ENCODE data around the gene RHD.
"Not testable (repeated sequence)": the region's sequence is repeated elsewhere in the genome, so short reads cannot be mapped to it uniquely, and the experiment has no call there.

DNA sequence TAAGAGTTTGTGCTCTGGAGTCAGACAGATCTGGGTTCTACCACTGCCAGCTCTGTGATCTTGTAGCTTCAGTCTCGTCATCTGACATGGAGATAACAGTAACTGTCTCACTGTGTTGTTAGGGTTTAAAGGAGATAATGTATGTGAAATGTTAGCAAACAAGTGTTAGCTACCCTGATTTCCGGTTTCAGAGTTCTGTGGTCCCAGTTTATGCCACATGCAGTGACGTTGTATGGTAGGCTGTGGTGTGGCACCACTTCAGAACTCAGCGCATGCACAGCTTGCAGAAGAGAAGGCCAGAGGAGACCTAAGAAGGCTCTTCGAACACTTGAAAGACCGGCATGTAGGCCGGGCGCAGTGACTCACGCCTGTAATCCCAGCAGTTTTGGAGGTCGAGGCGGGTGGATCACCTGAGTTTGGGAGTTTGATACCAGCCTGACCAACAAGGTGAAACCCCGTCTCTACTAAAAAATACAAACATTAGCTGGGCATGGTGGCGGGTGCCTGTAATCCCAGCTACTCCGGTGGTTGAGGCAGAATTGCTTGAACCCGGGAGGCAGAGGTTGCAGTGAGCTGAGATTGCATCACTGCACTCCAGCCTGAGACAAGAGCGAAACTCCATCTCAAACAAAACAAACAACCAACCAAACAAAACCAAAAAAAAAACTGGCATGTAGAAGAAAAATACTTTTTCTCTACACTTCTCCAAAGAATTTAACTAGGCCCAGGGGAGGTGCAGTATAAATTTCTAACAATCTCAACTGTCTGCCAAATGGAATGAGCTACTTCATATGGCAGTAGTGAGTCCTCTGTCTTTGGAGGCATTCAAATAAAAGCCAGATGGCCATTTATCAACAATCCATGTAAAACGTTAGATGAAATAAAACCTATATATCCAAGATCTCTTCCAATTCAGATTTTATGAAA is 55.8 kb downstream of the RHD start:
- TF ChIP-seq, protein P1, sequence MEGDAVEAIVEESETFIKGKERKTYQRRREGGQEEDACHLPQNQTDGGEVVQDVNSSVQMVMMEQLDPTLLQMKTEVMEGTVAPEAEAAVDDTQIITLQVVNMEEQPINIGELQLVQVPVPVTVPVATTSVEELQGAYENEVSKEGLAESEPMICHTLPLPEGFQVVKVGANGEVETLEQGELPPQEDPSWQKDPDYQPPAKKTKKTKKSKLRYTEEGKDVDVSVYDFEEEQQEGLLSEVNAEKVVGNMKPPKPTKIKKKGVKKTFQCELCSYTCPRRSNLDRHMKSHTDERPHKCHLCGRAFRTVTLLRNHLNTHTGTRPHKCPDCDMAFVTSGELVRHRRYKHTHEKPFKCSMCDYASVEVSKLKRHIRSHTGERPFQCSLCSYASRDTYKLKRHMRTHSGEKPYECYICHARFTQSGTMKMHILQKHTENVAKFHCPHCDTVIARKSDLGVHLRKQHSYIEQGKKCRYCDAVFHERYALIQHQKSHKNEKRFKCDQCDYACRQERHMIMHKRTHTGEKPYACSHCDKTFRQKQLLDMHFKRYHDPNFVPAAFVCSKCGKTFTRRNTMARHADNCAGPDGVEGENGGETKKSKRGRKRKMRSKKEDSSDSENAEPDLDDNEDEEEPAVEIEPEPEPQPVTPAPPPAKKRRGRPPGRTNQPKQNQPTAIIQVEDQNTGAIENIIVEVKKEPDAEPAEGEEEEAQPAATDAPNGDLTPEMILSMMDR (IDR thresholded peaks at IDR 0.05), result not testable (repeated sequence)
- not testable (repeated sequence) for TF ChIP-seq POLR2A (IDR thresholded peaks at IDR 0.05)
